Activated CD8-positive, alpha-beta memory T cell treated with anti-CD3 and anti-CD28 coated beads for 4 hours (primary cell): ENCODE data around the gene BRICD5.

Experiments
- DNase-seq, 2 donors: peaks; one replicate each; pipeline ENCODE4 v3.0.0-alpha.2; 2020; ENCODE audit warnings: low read depth in 2 of 2

Gene BRICD5

DNA sequence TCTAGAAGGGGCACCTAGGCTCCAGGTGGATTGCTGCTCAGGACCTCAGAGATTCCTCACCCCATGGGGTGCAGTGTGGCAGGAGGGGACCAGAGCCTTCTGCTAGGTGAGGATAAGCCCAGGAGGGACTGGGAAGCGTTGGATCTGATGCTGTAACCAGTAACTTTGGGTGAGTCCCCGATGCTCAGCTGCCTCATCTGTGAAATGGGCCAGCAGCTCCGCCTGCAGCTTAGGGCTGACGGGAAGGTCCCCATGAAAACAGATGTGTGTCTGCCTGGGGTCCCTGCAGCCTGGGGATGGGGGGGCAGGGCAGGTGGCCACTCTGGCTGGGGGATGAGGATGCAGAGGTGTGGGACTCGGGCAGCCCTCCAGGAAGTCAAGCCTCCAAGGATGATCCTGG, 11.6 kb downstream of the BRICD5 start:
- DNase-seq, result no peak

- no peak for DNase-seq
Measured at GRCh38 chr16:2198283-2198682, 12.4 kb downstream of the BRICD5 start.

DNA sequence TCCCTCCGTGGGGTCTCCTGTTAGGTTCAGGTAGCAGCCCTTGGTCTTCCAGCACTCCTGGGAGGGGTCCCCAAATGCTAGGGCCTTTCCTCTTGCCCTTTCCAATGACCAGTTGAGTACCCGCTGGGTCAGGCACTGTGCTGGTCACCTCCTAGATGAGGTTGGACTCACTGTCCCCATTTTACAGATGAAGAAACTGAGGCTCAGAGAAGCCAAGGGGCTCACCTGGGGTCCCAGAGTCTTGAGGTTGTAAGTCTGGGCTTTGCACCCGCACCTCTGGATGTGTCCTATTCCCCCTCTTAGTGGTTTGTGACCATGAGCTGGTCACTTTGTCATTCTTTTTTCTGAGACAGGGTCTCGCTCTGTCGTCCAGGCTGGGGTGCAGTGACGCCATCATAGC, 12.9 kb downstream of the BRICD5 start:
- no peak for DNase-seq

GRCh38 chr16:2196981-2197511, 13.6 kb downstream of the BRICD5 start:
- no peak for DNase-seq

DNA sequence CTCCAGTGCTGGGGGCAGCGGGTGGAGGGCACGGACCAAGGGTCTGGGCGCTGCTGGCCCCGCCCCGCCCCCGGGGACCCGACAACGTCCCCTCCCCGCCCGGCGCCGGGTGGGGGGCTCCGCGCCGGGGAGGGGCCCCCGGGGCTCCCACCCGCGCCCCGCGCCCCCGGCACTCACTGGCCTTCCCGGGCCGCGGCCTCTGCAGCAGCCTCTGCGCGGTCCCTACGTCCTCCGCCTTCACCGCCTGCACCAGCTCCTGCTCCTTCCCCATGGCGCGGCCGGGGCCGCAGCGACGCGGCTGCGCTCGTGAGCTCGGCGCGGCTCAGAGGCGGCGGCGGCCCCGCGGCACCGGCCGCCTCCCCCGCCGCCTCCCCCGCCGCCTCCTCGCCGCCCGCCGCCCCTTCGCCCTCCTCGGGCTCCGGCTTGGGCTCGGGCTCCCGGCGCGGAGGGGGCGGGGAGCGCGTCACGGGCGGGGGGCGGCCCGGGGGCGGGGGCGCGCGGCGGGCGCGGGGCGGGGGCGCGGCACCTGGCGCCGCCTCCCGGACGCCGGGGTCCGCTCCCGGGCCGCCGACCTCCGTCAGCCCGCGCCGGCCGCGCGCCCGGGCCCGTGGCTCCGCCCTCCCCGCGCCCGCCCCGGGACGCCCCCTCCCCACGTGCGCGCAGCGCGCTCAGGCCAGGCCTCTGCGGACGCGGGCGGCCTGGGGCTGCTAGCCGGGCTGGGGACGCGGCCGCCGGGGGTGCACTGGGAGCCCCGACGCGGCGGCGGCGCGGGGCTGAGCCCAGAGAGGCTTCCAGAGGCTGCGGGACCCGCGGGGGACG, 14.3 kb downstream of the BRICD5 start, which contains the start of gene CASKIN1:
Gene CASKIN1, minus strand, starts transcription at position 444 of the 819 bp plus-strand sequence. Its CDS starts 173 bp downstream, at position 271.
- DNase-seq, result no peak

DNA sequence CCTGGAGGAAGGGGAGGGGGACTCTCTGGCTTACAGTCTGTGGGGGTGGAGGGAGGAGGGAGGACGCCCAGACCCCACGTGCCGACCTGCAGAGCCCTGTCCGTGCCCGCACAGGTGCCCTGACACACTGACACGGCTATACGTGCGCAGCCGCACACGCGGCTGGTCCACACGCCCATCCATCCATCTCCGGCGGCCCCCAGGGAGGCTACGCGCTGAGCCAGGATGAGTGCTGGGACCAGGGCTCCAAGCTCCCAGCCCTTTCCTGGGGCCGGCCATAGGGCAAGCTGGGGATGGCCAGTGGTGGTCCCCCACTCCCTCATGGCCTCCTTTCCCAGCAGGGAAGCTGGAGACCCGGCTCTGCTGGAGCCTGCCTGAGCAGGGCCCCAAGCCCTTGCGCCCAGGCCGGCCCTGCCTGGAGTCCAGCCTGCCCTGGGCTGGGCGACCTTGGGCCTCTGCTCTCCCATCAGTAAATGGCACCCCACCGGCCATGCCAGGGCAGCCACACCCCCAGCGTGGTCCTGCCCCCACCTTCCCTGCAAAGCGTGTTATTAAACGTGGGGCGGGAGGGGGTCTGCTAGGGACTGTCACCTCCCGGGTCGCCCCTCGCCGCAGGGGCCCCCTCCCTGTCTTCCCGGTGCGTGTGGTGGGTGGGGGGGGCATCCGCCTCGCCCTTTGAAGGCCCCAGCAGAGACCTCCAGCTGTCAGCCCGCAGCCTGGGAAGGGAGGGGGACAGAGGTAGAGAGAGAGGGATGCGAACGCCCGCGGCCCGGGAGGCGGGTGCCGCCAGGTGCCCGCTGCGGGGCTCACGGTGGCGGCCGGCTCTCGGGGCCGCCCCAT, 15.1 kb downstream of the BRICD5 start:
- DNase-seq, result no peak

DNA sequence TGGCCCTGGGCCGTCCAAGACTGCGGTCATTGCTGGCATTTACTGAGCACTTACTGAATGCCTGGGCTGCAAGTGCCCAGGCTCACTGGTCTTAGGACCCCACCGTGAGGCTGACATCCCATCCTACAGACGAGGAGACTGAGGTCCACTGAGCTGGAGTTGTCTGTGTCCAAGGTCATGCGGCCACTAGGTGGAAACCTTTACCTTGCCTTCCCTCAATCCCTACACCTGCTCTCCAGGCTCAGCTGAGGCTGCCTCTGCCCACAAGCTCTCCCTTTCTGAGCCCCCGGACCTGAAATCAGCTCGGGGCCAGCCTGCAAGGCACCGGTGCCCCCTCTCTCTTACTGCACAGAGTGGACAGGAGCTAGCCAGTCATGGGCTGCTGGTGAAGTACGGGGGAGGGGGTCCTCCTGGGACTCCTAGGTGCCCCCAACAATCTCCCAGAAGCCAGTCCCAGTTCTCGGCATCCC, 15.8 kb downstream of the BRICD5 start:
- peak in 1 of 2 donors; percentile 21 for DNase-seq

DNA sequence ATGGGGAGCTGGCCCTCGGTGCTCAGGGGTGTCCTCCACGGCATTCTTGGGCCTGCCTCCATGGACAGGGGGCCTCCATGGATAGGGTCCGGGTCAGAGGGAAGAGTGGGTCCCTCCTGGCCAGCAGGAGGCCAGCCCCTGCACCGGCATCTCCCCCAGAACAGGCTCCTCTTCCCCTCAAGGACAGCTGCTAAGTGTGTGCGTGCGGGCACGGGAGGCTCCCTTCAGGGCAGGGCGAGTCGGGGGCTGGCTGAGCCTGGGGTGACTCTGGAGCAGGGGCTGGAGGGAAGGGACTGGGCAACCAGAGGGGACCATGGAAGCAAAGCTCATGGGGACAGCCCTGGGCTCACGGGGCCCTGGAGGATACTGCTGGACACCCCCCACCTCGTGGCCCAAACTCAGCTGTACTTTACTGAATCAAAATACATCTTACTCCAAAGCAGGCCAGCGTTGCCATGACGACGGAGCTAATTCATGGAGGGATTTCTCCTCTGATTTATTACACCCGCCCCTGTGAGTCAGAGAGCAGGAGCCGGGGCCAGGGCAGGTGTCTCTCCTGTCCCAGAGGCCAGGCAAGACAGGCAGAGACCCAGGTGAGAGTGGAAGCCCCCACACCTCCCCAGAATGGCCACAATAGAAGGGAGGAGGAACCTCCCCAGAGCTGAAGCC, 16.4 kb downstream of the BRICD5 start:
- no peak for DNase-seq

- DNase-seq, result no peak
Measured at GRCh38 chr16:2191446-2191706, 19.3 kb downstream of the BRICD5 start.

DNA sequence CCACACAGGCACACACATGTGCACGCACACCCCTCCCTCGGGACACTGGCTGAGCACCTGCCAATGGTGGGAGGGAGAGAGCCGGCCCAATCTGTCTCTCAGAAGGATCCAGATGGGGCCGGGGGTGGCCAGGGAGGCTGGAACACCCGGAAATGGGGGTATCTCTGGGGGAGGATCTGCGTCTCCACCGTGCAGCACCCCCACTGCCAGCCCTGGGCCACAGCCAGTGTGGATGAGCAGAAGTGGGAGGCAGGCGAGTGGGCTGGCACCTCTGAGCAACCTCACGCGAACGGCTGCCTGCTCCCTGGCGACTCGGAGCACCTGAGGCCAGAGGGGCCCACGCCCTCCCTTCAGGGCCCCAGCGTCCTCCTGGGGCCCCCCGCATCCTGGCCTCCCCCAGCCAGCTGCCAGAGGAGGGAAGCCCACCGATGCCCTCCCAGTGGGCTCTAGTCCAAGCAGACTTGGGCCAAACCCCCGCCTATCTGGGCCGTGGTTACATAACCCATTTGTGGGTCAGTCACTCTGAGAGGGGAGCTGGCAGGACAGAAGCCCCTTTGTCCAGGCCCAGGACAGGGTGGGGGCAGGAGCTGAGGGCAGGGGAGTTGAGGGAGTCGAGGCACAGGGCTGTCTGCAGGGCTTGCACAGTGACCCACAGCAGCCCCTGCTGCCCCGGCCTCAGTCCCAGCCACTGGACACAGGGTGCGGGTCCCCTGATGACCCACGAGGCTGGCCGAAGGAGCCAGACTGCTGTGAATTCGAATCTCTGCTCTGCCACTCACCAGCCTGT, 19.8 kb downstream of the BRICD5 start:
- no peak for DNase-seq

- no peak for DNase-seq
Measured at GRCh38 chr16:2190002-2190658, 20.5 kb downstream of the BRICD5 start.

- no peak for DNase-seq
Measured at GRCh38 chr16:2189252-2189893, 21.3 kb downstream of the BRICD5 start.

DNA sequence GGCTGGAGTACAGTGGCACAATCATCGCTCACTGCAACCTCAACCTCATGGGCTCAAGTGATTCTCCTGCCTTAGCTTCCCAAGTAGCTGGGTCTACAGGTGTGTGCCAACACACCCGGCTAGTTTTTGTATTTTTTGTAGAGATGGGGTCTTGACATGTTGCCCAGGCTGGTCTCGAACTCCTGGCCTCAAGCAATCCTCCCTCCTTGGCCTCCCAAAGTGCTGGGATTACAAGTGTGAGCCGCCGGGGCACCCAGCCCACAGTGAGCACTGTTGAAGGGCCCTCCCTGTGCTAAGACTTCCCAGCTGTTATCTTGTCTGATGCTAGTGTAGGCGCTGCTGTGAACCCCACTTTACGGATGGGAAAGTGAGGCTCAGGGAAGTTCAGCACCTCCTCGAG, 22.3 kb downstream of the BRICD5 start:
- DNase-seq, result no peak

DNA sequence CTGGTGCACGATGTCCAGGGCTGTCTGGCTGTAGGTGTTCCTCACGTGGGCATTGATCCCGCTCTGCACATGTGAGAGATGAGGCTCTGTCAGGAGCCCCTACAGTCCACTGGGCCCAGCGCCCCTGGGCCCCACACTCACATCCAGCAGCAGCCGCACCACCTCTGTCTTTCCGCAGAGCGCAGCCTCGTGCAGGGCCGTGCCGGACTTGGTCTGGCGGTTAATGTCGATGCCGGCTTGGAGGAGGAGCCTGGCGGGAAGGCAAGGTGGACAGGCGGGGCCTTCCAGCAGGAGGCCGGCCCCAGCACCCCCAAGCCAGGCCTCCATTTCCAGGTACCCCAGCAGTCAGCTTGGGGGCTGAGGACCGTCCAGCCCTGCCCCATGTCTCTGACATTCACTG, 23.5 kb downstream of the BRICD5 start:
- DNase-seq, result no peak

GRCh38 chr16:2186505-2186904, 24.2 kb downstream of the BRICD5 start:
- DNase-seq, result no peak

GRCh38 chr16:2186064-2186463, 24.6 kb downstream of the BRICD5 start:
- no peak for DNase-seq

DNA sequence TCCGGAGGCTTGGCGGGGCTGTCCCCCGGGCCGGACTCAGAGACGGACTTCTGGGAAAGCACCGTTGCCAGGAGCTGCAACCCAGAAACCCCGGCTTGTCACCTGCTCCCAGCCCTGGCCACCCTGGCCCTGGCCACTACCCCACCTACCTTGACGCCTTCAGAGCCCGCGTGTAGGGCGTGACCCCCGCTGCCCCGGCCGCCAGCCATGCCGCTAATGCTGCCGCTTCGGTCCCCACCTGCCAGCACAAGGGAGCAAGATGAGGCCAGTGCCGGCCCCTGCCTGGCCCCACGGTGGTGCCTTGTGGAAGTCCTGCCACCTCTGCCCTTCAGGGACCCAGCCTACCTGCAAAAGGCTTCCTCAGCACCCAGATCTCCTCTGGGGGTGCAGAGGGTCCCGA, 25.7 kb downstream of the BRICD5 start:
- DNase-seq, result no peak

- no peak for DNase-seq
Measured at GRCh38 chr16:2184346-2184745, 26.3 kb downstream of the BRICD5 start.

DNA sequence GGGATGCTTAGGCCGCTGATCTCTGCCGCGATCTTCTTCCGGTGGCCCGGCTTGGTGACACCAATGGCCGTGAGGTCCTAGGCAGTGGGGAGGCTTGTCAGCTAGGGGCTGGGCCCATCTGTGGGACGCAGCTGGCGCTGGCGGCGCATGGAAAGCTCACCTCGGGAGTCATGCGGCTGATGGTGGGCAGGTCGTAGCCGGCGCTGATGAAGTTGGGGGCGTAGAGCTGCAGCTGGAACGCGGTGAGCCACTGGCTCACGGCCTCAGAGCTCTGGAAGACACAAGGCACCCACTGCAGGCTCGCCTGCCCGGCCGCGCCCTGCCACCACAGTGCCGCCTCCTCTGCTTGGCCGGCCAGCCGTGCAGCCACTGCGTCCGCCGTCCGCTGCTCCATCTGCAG, 27.0 kb downstream of the BRICD5 start:
- DNase-seq, result no peak

- DNase-seq, result no peak
Measured at GRCh38 chr16:2181952-2182351, 28.7 kb downstream of the BRICD5 start.
